SJSA1 (cell line): ENCODE results near the gene NEK8. TPM values are rescaled to one million over a fixed set of nuclear protein-coding genes. Genes with fewer than 3 reads are reported as not detected.

Experiments
- DNase-seq, 2 experiments: peaks; one replicate each; pipeline ENCODE4 v3.0.0-alpha.2; 2015 to 2020; ENCODE audit warnings: low spot score in 2 of 2, low read depth in 1 of 2
- H3K27ac ChIP-seq: fragments of 250-450 bp; sonication (Bioruptor Pico); 2 replicates; pipeline ENCODE4 v1.5.1; 2020; ENCODE audit warnings: mild to moderate bottlenecking, moderate library complexity
- H3K27me3 ChIP-seq: fragments of 250-450 bp; sonication (Bioruptor Pico); replicated peaks from 2 replicates; pipeline ENCODE4 v1.5.1; 2020; ENCODE audit warnings: mild to moderate bottlenecking, moderate library complexity
- H3K36me3 ChIP-seq: fragments of 250-450 bp; sonication (Bioruptor Pico); 2 replicates; pipeline ENCODE4 v1.5.1; 2020; ENCODE audit warnings: mild to moderate bottlenecking
- H3K4me1 ChIP-seq: fragments of 250-450 bp; sonication (Bioruptor Pico); replicated peaks from 2 replicates; pipeline ENCODE4 v1.6.1; 2021; ENCODE audit warnings: mild to moderate bottlenecking
- H3K4me3 ChIP-seq: fragments of 250-450 bp; sonication (Bioruptor Pico); 2 replicates; pipeline ENCODE4 v1.5.1; 2020; ENCODE audit warnings: mild to moderate bottlenecking
- H3K9me3 ChIP-seq: fragments of 250-450 bp; sonication (Bioruptor Pico); replicated peaks from 2 replicates; pipeline ENCODE4 v1.5.1; 2020; ENCODE audit warnings: mild to moderate bottlenecking
- total RNA-seq: library from RNA; depleted of rRNA; stranded (reverse); fragments of >200 nt; shearing (Covaris generic); gene quantifications from 2 replicates; pipeline ENCODE4 v1.2.3, GENCODE V29; 2014

NEK8 gene
- total RNA-seq, 1 experiment from 2014 or later = 1.1 TPM

GRCh38 chr17:28740406-28741357, 12.1 kb downstream of the NEK8 start:
- no peak for DNase-seq
- no peaks in the 10 kb centered on the region for H3K9me3 ChIP-seq
- peaks cover 12% of the 10 kb centered on the region for H3K36me3 ChIP-seq
- H3K4me1 ChIP-seq = peaks cover 19% of the 10 kb centered on the region
- no peak overlapping the region for H3K27ac ChIP-seq
- no peak overlapping the region for H3K4me3 ChIP-seq
- H3K27me3 ChIP-seq = no peaks in the 10 kb centered on the region

GRCh38 chr17:28741358-28742349, 13.1 kb downstream of the NEK8 start:
- DNase-seq = peak in 1 of 2 experiments; percentile 35
- peaks cover 25% of the 10 kb centered on the region for H3K4me1 ChIP-seq
- peaks cover 21% of the 10 kb centered on the region for H3K36me3 ChIP-seq
- no peak overlapping the region for H3K4me3 ChIP-seq
- H3K27me3 ChIP-seq = no peaks in the 10 kb centered on the region
- H3K9me3 ChIP-seq = no peaks in the 10 kb centered on the region
- no peak overlapping the region for H3K27ac ChIP-seq

DNA sequence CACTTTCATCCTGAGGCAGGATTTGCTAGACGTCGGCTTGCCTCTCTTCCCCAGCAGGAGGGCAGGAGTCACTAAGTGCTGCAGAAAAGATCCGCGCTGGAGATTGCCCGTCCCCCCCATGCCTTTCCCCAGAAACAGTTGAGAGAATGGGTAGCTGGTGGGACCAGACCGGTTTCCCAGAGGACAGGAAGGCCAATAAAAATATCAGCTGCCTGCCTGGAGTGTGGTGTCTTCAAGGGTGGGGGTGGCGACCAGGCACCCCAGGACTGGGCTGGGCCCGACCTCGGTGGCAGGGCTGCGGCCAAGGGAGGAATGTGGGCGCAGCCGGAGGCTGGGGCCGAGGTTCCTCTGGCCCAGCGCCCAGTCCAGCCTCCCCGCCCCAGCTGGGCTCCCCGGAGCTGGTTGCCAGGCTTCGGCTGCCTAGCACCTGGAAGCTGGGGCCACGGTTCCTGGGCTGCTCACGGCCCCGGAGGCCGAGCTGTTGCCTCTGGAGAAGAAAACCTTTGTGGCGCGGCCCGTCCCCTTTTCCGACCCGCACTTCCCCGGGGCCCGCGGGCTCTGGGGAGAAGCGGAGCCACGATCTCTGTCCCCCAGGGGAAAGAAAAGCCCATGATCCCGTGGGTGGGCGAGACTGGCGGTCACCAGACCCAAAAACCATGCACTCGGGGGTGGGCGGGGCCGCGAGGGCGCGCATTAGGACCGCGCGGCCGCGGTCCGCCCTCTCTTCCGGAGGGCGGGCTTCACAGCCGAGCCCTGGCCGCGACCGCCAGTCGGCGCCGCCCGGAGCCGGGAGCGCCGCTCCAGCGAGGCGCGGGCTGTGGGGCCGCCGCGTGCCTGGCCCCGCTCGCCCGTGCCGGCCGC, 14.9 kb downstream of the NEK8 start, which contains the start of gene TRAF4:
Gene TRAF4 (plus strand): TSS at position 769 of the 861 bp plus-strand sequence. CDS start 102 bp downstream, outside the sequence.
- Histone ChIP-seq H3K36me3 (peaks cover 40% of the 10 kb centered on the region), H3K9me3 (no peaks in the 10 kb centered on the region), H3K4me1 (peaks cover 25% of the 10 kb centered on the region), H3K4me3 (peak within 1 kb of the TSS; percentile 61), H3K27ac (peak within 1 kb of the TSS; percentile 87), H3K27me3 (no peaks in the 10 kb centered on the region)
- DNase-seq = peak; percentile 80 to 89

DNA sequence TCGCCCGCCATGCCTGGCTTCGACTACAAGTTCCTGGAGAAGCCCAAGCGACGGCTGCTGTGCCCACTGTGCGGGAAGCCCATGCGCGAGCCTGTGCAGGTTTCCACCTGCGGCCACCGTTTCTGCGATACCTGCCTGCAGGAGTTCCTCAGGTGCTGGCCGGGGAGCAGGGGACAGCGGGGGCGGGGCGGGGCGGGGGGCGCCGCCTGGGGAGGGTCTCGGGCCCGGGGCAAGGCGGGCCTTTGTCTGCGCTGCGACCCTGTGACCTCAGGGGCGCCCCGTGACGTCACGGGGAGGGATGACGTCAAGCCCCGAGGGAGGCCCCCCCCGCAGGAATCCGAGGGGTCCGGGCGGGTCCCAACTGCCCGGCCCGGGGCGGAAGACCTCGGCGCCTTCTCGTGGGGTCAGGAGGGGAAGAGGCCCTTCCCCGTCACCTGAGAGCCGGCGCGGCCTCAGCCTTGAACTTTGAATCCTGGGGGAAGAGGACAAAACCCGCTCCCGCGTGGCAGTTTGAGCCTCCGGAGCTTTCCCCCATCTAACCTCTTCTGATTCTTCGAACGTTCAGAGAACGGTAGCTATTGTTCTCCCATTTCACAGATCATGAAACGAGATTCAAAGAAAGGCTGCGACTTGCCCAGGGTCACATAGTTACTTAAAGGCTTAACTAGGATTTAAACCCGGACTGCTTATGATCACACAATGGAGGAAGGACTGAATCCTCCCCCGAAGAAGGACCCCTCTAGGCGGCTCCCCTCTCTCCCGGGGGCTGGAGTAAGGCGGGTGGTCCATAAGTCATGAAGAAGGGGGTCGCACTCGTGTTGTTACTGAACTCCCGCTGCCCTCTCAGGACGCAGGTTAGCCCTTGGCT, 15.8 kb downstream of the NEK8 start:
- H3K4me1 ChIP-seq = peaks cover 25% of the 10 kb centered on the region
- peak overlapping the region; percentile 87 for H3K27ac ChIP-seq
- H3K4me3 ChIP-seq = peak overlapping the region; percentile 61
- peaks cover 48% of the 10 kb centered on the region for H3K36me3 ChIP-seq
- no peaks in the 10 kb centered on the region for H3K27me3 ChIP-seq
- H3K9me3 ChIP-seq = no peaks in the 10 kb centered on the region
- DNase-seq = peak; percentile 63 to 70

DNA sequence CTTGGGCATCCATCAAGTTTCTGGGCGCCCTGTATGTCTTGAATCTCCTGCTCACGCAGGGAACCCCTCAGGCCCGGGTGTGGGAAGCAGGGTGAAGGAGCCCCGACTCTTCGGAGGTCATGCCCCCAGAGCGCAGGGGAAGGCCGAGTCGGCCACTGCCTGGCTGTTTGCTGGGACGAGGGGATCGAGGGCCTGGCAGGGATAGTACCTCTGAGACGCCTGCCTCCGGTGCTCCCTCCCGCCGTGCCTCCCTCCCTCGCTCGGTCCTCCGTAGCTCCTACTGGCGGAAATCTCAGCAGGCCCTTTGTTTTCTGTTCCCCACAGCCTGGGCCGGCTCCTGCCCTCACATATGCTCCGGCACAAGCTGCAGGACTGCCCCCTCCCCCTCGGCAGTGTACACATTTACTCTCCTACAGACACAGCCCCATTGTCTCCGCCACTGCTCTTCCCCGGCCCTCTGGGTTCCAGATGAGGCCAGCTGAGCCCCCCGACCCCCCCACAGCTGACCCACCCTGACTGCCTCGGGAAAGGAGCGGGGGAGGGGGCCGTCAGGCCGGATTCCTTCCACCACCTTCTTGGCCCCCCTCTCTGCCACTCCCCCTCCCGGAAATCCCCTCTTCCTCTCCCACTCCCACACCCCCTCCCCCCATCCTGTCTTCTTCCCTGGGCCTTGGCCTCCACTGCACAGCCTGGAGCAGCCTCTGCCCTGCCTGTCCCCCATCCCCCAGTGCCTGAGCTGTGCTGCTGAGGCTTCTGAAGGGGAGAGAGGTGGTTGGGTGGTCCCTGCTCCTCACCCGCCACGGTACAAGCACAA, 16.6 kb downstream of the NEK8 start:
- Histone ChIP-seq H3K36me3 (peaks cover 55% of the 10 kb centered on the region), H3K27me3 (no peaks in the 10 kb centered on the region), H3K9me3 (no peaks in the 10 kb centered on the region), H3K4me3 (peak overlapping the region; percentile 61), H3K27ac (peak overlapping the region; percentile 87), H3K4me1 (peaks cover 25% of the 10 kb centered on the region)
- peak; percentile 68 to 84 for DNase-seq

DNA sequence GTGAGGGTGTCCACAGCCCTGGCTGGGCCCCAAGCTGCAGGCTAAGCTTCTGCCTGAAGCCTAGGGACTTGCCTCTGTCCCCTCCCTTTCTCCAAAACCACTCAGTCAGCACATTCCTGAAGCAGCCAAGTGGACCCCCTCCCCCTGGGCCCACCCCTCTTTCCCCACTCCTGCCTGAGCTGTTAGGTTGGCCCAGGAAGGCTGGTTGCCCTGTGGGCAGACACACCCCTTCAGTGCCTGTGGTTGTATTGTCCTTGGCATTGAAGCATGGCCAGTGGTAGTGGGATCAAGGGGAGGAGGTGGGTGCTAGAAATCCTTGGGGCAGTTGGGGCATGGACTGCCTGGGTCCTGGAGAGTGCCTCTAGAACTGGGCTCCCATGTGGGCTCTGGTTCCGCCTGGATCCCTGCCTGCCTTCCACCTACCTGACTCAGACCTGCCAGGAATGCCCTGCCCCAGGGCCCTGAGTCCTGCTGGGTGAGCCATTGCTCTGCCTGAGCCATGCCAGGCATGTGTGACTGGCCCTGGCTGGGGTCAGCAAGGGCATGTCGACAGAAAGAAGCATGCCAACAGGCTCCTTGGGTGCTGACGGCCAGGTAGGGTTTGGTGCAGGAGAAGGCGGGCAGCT, 17.3 kb downstream of the NEK8 start:
- peak overlapping the region; percentile 61 for H3K4me3 ChIP-seq
- H3K27me3 ChIP-seq = no peaks in the 10 kb centered on the region
- no peaks in the 10 kb centered on the region for H3K9me3 ChIP-seq
- peaks cover 25% of the 10 kb centered on the region for H3K4me1 ChIP-seq
- no peak overlapping the region for H3K27ac ChIP-seq
- H3K36me3 ChIP-seq = peaks cover 63% of the 10 kb centered on the region
- no peak for DNase-seq

DNA sequence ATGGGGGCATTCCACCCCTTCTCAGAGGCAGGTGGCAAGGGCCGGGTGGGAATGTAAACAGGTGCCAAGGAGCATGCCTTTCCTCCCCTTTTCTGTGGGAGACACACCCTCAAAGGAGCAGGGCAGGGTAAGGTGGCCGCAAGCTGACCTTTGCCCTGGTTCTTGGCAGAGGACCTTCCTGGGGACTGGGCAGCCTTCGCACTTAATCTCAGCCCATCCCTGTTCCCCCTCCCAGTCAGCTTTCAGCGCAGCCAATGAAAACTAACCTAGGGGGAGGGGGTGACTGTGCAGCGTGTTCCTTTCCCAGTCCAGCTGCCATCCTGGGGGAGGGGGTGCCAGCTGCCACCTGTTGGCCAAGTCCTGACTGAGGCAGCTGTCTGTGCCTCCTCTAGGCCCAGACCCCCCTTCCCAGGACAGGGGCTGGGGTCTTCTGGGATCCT, 18.0 kb downstream of the NEK8 start:
- Histone ChIP-seq H3K27me3 (no peaks in the 10 kb centered on the region), H3K9me3 (no peaks in the 10 kb centered on the region), H3K4me1 (peaks cover 25% of the 10 kb centered on the region), H3K4me3 (no peak overlapping the region), H3K36me3 (peaks cover 70% of the 10 kb centered on the region), H3K27ac (no peak overlapping the region)
- no peak for DNase-seq

- Histone ChIP-seq H3K4me1 (peaks cover 25% of the 10 kb centered on the region), H3K27ac (no peak overlapping the region), H3K4me3 (no peak overlapping the region), H3K36me3 (peaks cover 74% of the 10 kb centered on the region), H3K9me3 (no peaks in the 10 kb centered on the region), H3K27me3 (no peaks in the 10 kb centered on the region)
- DNase-seq = no peak
These were observed 18.6 kb downstream of the NEK8 start for GRCh38 chr17:28747051-28747691.

- Histone ChIP-seq H3K36me3 (peaks cover 78% of the 10 kb centered on the region), H3K4me3 (no peak overlapping the region), H3K27me3 (no peaks in the 10 kb centered on the region), H3K27ac (no peak overlapping the region), H3K4me1 (peaks cover 18% of the 10 kb centered on the region), H3K9me3 (no peaks in the 10 kb centered on the region)
- no peak for DNase-seq
These were observed 19.5 kb downstream of the NEK8 start for GRCh38 chr17:28747801-28748750.

DNA sequence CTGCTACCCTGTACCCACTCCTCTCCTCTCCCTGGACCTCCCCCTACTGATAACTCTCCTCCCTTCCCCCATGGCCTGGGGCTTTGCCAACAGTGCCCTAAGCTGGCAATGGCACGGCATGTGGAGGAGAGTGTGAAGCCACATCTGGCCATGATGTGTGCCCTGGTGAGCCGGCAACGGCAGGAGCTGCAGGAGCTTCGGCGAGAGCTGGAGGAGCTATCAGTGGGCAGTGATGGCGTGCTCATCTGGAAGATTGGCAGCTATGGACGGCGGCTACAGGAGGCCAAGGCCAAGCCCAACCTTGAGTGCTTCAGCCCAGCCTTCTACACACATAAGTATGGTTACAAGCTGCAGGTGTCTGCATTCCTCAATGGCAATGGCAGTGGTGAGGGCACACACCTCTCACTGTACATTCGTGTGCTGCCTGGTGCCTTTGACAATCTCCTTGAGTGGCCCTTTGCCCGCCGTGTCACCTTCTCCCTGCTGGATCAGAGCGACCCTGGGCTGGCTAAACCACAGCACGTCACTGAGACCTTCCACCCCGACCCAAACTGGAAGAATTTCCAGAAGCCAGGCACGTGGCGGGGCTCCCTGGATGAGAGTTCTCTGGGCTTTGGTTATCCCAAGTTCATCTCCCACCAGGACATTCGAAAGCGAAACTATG, 20.4 kb downstream of the NEK8 start:
- Histone ChIP-seq H3K4me3 (no peak overlapping the region), H3K27ac (no peak overlapping the region), H3K27me3 (no peaks in the 10 kb centered on the region), H3K4me1 (peaks cover 10% of the 10 kb centered on the region), H3K9me3 (no peaks in the 10 kb centered on the region), H3K36me3 (peaks cover 78% of the 10 kb centered on the region)
- DNase-seq = no peak
